GM19043 (cell line): ENCODE measurements around the gene THYN1.

ENCODE experiments used
- ATAC-seq: cut with Tn5 transposase; IDR thresholded peaks from one replicate; pipeline ENCODE4 v1.9.1; 2021; ENCODE audit warnings: low read depth; ENCODE audit not compliant: unreplicated experiment

Gene THYN1

DNA sequence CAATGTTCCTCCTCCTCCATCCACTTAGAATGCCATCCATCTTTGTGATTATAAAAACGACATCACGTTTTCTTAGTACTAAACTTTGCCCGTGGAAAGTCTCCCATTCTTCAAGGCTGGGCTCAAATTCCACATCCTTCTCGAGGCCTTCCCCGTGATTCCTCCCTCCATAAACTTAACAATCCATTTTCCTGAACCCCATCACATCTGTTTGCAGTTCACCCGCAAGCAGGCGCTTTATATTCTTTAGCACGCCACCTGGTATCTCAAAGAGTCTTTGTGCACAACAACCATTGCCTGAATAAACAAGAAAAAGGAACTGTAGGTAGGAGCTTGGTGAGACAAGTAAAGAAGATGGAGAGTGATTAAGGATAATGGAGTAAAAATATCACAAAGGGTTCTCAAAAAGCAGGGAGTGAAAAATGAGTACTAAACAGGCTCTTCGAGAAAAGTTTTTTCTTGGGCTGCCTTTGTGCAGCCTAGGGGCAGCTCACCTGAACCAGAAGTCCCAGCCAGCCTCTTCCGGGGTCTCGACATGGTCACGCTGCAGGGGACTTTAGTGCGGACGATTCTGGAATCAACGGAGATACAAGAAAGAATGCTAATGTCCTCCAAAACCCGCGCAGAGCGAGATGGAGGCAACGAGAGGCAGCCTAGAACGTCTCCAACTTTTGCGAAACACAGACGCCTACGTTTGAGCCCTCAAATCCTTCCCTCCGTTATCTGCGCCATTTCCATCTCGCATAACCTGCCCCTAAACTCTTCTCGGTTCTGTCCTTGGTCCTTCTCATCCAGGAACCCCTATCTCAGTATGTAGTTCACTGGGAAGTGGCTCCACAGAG is 585 bp downstream of the THYN1 start:
- ATAC-seq = peak; percentile 19

DNA sequence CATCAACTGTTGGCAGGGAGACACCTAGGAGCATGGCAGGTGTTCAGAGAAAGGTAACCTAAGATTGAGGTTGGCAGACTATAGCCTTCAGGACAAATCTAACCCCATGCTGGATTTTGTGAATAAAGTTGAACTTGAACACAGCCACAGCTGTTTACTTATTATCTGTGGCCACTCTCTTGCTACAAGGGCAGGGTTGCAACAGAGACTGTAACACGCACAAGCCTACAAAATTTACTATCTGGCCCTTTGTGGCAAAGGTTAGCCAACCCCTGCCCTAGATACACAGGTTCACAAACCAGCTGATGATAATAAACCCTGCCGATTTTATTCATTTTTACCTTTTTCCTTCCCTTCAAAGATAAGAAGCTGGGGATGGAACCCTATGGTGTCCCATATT is 2.5 kb downstream of the THYN1 start:
- ATAC-seq = no peak

DNA sequence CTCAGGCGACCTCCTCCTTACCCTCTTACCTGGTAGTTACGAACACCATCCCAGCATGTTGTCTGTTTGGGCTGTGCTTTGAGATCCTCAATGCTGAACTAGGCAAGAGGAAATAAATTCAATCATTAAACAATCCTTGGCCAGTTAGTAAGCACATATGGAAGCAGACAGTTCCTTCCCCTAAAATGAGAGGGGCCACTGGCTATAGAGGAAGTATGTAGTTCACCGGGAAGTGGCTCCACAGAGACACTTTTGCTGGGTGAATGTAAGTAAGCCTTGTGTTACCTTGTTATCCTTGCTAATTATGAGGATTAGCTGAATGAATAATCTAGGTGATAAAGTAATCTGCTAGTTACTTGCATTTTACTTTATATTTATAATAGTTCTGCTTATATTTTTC is 2.9 kb downstream of the THYN1 start:
- no peak for ATAC-seq

DNA sequence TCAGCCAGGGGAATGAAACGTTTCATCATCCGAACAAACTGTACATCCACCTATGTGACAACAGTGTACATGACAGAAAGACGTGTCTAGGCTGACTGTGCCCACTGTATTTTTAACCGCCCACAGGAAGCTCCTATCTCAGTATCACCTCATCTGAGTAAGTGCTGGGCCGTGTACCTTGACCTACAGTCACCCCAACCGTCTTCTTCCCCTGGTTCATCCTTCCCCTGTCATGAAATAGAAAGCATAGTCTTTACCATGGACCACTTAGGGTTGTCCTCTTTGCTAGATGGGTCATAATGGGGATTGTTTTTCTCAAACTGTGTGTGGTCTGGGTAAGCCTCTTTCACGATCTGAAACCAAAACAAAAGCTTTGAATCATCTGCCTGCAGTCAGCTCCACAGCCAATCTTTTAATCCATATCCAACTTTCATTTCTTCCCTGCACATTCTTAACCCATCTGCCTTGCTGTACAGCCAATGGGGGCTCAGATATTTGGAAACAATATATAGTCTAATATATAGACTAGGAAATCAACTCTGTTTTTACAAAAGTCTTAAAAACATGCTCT is 4.2 kb downstream of the THYN1 start:
- no peak for ATAC-seq

DNA sequence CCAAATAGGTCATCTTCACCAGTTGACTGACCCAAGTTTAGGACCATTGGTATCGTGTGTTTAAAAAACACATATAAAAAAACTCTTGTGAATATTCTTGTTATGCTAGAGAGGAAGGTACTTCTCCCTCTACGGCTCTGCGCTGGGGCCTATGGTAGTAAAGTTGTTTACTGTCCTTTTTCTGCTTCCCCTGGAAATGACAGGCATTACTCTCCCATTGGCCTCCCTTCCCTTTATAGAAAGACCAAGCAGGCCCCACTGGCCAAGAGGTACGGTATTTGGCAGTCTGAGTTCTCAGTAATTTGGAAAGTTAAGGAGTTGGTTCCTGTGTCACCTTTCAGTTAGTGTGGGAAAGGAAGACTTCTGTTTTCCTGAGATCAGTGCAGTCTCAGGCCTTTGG is 6.5 kb downstream of the THYN1 start:
- no peak for ATAC-seq

DNA sequence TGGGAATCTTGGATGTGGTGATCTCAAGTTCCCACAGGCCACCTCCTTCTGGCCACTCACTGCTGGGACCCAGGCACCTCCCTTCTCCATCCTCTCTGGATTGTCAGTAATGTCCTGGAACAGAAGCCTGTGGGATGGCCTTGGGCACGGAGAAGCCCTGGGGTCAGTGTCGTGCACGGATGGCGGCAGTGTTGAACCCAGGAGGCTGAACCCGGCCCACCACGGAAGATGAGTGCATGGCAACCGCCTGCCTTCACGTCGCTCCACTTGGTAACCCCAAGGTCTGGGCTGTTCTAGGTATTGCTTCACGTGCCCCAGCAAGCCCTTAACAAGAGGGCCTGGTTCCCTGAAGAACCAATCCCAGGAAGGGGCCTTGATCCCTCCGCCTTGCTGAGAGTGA is 7.1 kb downstream of the THYN1 start:
- no peak for ATAC-seq

DNA sequence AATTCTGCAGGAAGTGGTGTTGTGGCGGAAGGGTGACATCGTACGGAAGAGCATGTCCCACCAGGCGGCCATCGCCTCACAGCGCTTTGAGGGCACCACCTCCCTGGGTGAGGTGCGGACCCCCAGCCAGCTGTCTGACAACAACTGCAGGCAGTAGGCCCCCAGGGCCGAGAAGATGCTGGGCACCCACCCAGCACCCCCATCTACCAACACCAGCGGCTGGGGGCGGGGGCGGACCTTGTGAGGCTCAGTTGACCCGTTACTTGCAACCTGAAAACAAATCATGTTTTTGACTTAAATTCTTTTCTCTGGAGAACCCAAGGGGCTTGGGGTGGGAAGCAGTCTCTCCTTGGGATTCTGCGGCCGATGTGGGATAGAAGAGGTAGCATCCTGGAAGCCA is 7.7 kb downstream of the THYN1 start:
- no peak for ATAC-seq

DNA sequence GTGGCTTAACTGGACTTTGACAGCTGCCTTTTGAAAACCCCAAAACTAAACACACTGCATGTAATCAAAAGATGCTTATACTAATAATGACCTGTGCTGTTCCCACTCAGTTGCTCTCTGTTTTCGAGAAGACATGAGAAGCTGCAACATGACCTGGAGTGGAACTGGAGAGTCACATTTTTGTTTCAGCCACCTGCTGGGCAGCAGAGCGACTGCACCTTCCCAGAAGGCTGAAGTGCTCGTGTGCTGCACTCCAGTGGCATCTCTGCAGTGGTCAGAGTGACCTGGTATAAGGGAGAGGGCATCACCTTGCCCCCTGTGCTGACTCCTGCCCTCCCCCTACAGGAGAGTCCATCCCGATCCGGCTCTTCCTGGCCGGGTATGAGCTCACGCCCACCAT is 8.6 kb downstream of the THYN1 start:
- peak; percentile 92 for ATAC-seq

DNA sequence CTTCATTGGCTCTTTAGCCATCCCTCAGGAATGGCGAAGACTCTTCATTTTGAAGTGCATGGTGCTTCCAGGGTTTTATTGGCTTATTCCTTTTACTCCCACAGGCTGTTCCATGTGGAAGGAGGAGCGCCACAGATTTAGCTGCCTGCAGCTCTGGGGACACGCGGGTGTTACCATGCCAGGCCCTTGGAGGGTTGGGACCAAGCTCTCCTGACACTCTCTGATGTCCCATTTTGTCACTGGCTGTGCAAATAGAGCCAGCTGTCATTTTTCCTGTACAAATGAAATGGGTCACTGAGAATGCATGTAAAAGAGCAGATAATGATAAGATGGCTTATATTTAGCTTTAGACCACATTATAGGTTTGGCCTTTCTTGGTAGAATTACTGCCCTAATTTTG is 9.2 kb downstream of the THYN1 start:
- no peak for ATAC-seq

DNA sequence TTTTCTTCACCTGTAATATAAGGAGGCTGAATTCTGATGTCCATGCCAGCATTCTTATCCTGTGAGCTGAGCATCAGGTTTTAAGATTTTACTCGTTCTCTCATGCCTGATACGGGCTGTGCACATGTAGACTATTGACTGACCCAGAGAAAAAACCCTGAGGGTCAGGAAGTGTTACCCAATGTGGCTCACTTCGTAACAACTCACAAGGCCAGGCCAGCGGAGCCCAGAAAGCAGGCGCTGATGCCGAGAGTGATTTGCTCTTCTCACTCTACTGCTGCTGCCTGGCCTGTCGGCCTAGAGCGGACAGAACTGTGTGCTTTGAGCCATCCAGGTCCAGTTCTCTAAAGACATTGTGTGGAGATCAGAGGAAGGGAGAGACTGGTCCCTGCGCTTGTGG is 10.8 kb downstream of the THYN1 start:
- ATAC-seq = no peak

DNA sequence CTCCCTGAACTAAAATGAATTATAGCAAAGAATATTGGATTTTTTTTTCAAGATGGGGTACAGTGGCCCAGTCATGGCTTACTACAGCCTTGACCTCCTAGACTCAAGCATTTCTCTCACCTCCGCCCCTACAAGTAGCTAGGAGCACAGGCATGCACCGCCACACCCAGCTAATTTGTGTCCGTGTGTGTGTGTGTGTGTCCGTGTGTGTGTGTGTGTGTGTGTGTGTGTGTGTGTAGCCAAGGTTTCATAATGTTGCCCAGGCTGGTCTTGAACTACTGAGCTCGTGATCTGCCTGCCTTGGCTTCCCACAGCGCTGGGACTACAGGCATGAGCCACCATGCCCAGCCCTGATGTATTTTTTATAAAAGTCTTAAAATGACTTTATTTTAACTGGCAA is 12.6 kb downstream of the THYN1 start:
- ATAC-seq = no peak

DNA sequence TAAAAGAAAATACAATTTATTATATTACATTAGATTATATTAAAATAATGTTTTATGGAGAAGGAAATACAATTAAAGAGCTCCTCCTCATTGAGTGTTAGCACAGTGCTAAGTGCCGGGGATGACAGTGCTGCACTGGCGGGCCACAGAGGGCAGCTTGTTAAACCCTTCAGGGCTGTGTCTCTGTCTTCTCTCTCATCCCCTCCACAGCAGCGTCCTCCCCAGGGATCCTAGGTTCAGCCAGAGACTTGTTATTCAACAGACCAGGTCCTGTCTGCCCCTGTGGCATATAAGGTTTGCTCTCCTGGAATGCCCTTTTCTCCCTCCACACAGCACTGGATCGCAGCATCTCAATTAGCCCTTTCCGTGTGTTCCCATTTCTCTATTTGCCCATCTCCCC is 14.2 kb downstream of the THYN1 start:
- ATAC-seq = no peak

DNA sequence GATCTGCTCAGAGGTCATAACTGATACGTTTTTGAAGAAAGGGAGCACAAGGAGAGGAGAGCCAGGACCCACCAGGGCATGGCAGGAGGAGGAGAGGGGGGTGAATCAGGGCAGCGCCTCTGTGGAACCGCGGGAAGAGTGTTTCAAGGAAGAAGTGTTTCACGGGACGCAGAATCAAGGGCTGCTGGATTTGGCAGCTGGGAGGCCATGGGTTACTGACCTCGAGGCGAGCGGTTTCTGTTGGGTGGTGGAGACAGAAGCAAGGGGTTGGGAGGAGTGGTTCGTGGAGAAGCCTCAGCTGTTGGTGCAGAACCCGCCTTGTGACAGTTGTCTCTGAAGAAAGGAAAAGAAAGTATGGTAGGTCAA is 15.6 kb downstream of the THYN1 start:
- ATAC-seq = no peak

DNA sequence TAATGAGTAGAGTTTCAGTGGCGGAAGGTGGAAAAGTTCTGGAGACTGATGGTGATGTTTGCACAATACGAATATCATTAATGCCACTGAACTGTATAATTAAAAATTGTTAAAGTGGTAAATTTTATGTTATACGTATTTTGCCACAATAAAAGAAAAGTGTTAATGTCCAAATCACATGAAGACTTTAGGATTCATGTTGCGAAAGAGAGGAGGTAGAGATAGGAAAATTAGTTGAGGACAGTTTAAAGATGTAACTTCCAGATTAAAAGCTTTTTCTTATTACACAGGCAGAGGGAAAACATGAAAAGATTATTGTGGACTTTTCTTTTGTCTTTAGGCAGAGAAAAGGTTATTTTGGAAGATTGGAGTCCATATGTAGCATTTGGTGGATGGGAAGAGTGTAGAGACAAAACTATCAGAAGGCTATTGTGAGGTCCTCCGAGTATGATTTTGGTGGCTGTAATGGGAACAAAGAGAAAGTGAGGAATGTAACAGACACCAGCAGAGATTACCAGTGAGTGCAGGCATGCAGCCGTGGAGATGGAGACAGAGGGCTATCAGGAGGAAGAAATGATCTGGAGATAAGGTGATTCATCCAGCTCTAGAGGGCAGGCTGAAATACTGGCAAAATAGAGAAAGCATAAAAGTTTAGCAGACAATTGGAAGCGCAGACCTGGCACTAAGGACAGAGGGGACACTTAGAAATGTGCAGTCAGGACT is 16.2 kb downstream of the THYN1 start:
- no peak for ATAC-seq

DNA sequence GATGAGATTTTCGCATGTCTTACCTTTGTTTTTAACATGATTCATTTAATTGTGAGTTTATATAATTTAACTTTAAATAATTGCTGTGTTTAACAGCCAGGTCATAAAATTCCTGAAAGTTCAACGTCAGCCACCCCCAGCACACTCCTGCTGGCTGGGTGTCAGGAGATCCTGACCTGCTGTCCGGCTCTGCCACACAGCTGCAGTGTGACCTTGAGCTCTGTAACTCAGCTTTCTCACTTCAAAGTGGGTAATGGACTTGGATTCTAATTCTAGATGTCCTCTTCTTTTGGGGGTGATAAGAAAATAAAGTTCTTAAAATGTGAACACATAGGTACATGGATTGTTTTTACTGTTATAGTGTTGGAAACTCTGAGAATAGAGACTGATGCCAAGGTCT is 17.8 kb downstream of the THYN1 start:
- ATAC-seq = no peak

DNA sequence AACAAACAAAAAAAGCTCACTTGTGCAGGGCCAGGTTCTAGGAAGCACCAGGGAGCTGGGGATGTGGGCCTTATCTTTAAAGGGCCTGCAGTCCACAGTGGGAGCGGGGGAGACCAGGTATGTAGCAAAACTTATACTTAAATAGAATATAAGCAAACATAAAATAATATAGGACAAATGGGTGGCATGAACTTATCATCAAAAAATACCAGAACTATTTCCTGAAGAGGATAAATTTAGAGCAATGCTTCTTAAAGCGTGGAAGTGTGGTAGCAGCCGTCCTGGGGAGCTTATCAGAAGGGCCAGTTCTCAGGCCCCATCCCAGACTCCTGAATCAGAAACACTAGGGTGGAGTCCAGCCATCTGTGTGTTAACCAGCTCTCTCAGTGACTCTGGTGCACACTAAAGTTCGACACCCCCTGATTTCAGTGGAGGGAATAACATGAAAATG is 19.4 kb downstream of the THYN1 start:
- ATAC-seq = no peak

DNA sequence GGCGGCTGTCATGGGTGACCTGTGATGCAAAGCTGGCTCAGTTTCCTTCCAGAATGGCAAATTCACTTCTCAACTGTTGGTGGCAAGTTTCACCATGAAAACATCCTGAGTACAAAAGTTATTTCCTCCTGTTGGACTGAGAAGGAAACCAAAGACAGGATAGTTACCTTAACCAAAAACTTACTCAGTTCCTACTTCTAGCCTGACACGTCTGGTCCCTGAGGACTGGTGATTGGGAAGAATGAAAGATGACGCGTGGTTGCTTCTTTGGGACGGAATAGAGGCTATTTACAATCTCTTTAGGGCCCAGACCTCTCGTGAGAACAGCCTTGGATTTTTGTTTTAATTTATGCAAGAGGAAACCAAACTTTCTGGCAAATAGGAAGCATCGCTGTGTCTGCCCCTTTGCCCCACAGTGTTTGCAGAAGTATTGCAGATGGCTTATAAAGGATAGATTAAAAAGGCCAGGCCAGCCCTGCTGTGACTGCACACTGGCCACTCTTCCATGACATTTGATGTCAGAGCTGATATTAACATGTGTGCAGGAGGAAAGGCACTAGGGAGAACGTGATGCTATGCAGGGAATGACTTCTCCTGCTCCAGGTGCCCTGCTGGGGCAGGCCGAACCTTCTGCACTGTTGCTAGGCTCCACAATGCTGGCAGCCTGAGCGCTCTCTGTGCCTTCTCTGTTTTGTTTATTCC is 21.0 kb downstream of the THYN1 start:
- ATAC-seq = no peak

DNA sequence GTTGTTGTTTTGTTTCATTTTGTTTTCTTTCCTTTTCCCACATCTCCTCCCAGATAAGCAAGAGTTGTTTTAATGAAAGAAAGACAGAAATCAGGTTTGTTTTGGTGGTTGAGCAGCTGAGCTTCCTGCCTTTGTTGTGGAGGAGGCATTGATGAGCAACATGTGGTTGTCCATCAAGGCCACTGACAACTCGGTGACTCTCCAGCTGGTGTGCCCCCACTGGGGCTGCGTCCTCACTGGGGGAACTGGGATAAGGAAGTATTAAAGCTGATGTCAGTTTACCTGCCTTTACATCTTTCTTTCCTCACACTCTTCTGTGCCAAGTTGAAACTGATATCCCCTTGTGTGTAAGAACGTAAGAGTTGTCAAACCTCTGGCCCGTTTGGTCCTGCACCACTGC is 22.8 kb downstream of the THYN1 start:
- ATAC-seq = no peak

DNA sequence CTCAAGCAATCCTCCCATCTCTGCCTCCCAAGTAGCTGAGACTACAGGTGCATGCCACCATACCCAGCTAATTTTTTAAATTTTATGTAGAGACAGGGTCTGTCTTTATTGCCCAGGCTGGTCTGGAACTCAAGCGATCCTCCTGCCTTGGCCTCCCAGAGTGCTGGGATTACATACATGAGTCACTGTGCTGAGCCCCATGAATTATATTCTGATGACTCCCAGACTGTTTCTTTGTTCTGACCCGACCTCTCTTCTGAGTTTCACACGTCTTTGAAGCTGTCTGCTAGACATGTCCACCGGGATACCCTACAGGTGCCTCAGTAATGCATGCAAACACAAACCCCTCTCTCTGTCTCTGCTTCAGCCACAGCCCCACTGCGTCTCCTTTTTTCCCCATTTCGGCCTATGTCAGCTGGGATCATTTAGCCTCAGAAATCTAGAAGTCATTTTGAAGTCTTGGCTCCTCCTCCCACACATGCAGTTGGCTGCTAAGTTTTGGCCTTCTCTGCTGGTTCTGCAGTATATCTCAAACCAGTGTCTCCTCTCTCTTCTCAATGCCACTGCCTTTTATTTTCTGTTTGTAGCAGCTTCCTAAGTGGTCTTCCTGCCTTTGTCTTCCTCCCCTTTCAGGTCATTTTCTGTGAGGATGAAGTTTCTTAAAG is 23.9 kb downstream of the THYN1 start:
- ATAC-seq = no peak

DNA sequence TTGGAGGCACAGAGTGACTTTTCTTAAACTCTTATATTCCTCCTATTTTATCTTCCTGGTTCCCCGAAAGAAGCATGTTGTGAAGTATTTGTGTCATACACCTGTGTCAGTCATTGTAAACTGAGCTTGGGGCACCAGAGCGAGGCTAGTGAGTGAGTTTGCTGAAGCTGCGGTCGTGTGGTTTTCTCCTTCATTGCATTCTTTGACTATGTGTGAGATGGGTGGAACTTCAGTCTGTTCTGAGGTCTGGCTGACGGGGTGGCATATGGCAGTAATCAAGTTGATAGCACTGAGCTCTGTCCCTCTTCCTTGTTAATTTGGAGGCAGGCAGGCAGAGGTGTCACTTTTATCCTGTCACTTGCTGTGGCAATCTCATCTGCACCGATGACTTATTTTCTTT is 24.5 kb downstream of the THYN1 start:
- peak; percentile 46 for ATAC-seq
